ENCODE results near the gene SMIM35.

GRCh38 chr11:117966908-117967307, 119.9 kb downstream of the SMIM35 start:
- TF ChIP-seq CTCF (IDR thresholded peaks at IDR 0.05; ENCODE audit: insufficient read depth, low read length, poor library complexity, severe bottlenecking), result no peak
- no peak for TF ChIP-seq EZH2phosphoT487 (conservative IDR thresholded peaks at IDR 0.05; ENCODE audit: low read length)

All from SU-DHL-6 (cell line).